HG02763 (cell line): ENCODE results near the gene ARHGAP26.
"Not testable (repeated sequence)": the region's sequence is repeated elsewhere in the genome, so short reads cannot be mapped to it uniquely, and the experiment has no call there.

Experiments
- ATAC-seq: cut with Tn5 transposase; IDR thresholded peaks from one replicate; pipeline ENCODE4 v1.9.1; 2021; ENCODE audit warnings: mild to moderate bottlenecking, moderate library complexity; ENCODE audit not compliant: unreplicated experiment

The ARHGAP26 gene

DNA sequence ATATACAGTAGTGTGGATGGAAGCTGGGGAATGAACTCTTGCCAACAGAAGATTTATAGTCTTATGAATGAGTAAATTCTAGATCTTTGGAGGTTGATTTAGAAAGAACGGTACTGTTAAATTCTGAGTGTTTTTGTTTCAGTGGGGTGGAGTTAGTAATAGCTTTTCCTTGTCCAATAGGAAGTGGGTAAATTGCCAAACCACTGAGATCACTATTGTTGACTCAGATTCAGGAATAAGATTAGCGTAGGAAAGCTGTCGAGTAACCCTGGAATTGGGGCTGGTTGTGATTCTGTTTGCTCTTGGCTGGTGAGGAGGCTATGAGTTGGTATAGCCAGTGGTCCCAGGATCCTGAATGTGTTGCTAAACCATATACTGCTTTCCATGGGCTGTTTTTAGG is 155.6 kb downstream of the ARHGAP26 start:
- no peak for ATAC-seq

DNA sequence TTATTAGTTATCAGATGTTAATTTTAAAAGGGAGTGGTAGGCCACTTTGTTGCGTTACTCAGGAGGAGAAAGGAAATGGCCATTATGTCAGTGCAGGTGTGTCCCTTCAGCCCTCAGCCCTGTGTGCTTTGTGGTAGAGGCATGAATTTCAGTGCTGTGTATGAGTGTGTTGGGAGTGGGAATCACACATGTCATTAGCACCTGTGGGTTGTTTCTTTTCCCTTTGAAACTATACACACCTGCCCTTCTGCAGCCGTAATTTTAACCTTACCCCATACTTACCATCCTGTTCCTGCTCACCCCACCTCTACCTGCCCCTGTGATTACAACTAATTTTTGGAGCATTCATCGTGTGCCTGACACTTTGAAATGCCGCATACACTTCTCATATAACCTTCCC is 156.4 kb downstream of the ARHGAP26 start:
- no peak for ATAC-seq

DNA sequence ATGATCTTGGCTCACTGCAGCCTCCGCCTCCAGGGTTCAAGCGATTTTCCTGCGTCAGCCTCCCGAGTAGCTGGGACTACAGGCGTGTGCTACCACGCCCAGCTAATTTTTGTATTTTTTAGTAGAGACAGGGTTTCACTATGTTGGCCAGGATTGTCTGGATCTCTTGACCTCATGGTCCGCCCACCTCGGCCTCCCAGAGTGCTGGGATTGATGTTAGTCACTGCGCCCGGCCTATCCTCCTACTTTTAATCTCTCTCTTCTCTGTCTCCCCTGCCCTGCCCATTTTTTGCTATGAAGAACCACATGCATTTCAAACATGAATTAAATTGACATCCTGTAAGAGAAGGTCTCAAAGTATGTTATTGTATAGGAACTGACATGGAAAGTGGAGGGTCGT is 158.8 kb downstream of the ARHGAP26 start:
- ATAC-seq, result not testable (repeated sequence)

DNA sequence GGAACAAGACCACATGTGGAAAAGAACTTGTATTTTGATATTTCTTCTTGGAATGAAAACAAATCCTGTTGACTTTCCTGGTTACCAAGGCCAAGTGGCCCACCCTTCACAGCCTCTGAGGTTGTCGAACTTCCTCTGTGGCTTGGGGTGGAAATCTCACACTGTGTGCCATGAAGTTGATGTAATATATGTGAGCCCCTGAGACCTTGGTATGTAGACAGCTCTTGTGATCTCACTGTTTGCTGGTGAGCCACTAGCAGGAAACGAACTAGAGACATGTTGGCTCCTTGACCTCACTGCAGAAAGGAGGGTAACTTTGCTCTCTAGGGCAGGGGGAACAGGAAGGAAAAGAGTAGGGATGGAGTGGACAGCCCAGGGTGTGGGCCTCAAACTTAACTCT is 159.4 kb downstream of the ARHGAP26 start:
- ATAC-seq, result no peak

DNA sequence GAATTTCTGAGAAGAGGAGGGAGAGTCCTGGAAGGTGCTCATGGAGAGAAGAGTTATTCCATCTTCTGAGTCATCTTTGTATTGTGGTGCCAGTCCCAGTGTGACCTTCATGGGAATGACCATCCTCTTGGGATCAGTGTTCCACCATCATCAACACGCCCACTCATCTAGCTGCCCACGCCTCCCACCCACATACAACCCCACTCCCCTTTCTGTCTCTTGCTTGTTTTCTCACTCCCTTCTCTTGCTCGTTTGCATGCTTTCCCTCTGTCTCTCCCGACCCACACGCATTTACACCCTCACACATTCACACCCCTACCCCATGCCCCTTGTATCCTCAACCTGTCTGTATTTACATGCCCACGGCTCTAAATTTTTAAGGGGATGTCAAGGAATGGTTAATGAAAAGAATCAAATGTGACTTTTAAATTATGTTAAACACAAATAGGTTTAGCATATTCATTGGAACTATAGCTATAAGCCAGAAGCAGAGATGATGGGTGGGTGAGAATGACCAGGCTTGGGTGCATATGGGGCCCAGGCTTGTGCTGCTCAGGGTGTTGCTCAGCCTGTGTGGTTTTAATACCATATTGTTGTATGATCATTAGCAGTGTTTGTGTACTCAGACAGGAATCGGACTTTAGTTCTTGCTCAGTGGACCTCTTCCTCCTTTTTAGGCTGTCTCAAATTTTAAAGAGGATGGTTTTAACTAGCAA is 160.4 kb downstream of the ARHGAP26 start:
- ATAC-seq, result no peak

DNA sequence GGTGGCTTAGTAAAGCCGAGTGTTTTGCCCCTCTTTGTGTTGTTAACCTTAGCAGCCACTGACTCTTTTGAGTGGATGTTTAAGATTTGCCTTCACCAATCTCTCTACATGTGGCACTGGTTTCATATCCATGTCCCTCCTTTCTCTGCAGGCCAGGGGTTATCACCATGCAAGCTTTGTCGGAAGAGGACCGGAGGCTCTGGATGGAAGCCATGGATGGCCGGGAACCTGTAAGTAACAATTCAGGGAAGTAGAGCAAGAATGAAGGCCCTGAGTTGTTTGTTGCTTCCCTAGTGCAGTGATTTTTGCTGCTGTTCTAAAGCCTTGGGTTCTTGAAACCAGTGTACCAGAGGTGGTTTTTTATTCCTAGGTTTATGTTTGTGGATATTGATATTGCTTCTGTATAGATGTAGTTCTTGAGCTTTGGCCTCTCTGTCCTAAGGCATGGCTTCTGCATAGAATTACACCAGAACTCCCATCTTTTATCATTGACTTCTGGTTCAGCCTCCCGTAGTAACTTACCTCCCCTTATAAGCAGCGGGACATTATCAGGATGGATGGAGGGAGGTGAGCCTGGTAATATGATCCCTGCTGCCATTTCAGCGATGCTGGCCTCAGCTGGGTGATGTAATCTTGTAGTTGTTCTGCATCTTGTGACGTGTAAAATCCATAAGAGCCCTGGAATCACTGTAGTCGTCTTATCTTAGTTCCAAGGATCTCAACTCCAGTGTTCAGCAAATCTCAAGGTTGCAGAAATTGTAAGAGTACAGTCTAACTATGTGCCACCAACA is 161.9 kb downstream of the ARHGAP26 start:
- no peak for ATAC-seq

DNA sequence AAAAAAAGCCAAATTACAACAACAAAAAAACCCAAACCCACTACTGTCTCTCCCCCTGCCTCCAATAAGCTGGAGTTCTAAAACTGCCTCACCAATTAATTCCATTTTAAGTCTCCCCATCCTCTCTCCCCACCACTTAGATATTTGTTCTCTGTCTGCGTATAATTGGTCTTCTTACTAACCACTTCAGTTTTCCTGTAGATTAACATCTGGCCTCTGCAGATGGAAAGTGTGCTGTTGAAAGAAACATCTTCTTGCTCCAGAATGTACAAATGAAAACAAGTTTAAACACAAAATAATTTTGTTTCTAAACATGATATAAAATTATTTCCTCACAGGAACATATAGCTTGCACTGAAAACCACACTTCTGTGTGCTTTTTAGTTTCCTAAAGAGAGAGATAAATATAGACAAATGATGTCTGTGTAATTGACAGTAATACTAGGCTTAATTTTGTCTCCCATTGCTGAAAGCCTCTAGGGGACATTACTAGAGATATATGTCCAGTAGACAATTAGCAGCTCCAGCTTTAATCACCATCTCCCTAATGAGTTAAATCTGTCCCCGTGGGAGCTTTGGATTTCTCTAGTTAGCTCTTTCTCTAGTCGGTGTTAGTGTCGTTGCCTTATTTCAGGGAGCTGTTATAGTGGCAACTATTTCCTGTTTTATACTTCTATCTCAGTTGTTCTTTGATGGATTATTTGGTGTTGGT is 164.0 kb downstream of the ARHGAP26 start:
- no peak for ATAC-seq

DNA sequence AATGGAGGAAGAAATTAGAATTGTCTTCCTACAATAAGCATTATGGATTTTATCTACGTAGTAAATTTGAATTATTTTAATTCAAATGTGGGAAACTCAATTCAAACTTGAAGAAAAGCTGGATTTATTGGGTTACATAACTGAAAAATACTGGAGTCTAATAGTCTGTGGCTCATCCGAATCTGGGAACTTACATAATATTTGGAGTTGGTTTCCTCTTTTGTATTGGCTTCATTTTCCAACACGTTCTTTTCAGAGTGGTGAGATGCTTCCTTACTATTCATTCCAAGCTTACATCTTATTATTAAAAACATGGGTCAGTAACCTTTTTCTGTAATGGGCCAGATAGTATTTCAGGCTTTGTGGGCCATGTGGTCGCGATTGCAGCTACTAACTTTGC is 164.8 kb downstream of the ARHGAP26 start:
- no peak for ATAC-seq

DNA sequence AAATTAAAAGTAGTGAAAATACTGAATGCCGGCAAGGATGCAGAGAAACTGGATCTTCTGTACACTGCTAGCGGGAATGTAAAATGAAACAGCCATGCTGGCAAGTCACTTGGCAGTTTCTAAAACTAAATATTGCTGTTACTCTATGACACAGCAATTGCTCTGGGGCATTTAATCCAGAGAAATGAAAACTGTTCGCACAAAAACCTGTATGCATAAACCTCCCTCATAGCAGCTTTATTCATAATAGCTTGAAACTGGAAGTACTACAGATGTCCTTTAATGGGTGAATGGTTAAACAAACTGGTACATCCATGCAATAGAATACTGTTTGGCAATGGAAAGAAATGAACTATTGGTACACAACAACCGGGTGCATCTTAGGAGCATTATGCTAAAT is 167.2 kb downstream of the ARHGAP26 start:
- no peak for ATAC-seq

DNA sequence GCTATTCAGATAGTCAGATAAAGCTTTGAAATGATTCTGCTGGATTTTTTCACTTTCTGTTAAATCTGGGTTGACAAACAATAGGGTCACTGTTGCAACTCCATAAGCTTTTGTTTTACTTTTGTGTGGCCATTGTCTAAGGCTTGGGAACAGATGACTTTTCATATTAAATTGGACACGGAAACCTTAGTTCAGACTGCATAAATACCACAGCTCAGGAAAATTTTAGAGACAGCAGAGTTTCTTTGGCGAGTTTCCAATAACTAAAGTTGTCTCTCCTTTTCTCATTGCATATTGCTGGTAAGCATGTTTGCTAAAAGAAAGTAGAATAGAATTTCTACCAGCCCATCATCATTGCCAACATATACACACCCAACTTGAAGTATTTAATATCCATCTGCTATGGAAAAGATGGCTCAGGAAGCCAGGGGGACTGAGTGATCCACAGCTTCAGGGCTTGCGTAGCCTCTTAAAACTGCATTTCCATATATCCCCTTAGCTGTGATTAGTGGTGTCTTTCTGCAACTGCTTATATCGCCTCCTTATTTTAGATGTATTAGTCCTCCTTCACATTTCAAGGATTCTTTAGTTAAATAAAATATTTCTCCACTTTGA is 168.2 kb downstream of the ARHGAP26 start:
- no peak for ATAC-seq

DNA sequence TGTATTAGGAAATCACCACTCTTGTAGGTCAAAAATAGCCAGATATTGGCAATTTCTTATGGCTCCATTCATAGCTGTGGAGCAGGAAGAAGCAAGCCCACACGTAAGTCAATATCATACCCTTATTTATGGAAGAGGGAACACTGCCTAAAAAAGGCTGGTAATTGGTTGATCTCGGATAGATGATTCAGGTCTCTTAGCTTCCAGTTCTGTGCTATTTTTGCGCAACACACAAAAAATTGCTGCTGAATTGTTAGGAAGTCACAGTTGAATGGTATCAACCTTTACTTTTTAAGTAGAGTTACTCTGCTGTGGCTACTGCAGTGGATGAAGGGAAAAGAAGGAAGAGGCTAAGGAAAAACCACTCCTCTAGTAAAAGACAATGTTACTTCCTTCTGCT is 168.8 kb downstream of the ARHGAP26 start:
- ATAC-seq, result no peak

DNA sequence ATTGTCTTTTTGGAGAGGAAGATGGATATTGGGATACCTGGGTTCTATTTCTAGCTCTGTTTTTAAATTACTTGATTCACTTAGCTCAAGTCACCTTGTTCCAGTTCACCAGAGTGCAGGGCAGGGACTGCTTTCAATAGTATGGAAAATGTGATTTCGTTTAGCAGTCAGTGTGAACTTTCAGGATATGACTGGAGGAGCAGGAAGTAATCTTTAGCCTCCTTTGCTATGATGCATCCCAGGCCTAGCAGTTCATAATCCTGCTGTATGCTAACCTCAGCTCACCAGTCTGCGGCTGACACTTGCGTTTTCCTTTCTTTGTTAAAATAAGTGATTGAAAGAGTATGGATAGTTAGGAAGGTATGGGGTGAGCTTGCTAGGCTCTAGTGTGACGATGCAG is 169.7 kb downstream of the ARHGAP26 start:
- no peak for ATAC-seq

DNA sequence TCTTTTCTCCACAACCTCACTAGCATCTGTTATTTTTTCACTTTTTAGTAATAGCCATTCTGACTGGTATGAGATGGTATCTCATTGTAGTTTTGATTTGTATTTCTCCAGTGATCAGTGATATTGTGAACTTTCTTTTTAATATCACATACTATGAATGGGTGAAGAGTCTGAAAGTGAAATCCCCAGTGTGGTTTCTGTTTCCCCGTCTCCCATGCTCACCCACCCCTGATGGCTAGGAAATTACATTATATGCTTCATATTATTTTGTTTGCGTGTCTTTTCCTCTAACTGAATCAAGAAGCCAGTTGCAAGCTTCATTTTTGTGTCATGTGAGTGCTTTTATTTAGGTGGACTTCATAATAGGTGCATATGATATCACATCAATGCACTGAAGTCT is 171.1 kb downstream of the ARHGAP26 start:
- ATAC-seq, result no peak

DNA sequence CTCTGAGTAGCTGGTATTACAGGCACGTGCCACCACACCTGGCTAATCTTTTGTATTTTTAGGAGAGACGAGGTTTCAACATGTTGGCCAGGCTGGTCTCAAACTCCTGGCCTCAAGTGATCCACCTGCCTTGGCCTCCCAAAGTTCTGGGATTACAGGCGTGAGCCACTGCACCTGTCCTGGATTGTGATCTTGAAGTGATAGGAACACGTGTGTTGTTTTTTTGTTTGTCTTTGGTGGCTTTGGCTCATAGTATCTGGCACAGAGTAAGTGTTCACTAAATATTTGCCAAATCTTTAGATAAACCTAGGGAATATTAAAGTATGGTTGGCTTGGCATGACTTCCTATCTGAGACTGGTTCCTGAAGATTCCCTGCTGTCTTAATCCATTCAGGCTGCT is 172.7 kb downstream of the ARHGAP26 start:
- no peak for ATAC-seq

DNA sequence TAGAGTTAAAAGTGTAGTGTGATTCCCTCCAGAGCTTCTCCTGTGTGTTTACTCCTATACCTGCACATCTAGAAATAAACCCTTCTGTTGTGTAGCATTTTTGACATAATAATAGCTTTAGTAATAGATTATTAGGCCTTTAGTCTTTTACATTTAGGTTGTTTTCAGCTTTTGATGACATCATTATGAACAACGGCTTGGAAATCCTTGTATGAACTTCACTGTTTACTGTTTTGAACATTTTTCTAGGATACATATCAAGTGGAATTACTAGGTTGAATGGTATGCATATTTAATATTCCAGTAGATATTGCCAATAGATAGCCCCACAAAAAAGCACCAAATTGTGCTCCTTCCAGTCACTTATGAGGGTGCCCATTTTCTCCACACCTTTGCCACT is 174.0 kb downstream of the ARHGAP26 start:
- no peak for ATAC-seq

DNA sequence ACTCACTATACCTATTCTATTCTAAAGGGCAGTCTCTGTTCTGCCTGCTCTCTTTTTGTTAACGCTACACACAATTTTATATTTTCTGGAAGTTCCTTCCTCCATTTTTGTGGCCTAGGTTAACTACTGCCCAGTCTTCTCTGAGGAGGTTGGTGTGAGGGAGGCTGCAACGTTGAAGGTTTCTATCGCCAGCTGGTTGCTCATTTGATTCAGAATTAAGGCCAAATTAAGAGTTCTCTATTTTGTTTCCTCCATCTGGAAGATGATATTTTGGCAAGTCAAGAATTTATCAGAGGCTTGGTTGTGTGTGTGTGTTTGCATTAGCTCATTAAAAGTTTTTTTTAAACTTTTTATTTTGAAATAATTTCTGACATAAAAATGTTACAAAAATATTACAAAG is 175.1 kb downstream of the ARHGAP26 start:
- no peak for ATAC-seq

DNA sequence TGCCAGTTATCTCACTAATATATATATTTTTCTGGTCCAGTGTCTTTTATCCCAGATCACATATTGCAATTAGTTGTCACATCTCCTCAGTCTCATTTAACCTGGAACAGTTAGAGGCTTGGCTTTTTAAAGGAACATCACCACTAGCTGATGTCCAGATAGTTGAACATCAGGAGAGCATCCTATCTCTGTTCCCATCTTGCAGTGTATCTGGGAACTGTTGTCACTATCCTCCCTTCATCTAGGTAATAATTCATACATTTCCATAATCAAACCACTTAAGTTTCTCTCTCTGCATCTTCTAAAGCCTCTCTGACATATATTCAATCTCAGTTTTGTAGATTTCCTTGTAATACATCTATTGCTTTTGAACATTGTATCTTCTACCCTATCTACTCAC is 175.7 kb downstream of the ARHGAP26 start:
- ATAC-seq, result no peak

DNA sequence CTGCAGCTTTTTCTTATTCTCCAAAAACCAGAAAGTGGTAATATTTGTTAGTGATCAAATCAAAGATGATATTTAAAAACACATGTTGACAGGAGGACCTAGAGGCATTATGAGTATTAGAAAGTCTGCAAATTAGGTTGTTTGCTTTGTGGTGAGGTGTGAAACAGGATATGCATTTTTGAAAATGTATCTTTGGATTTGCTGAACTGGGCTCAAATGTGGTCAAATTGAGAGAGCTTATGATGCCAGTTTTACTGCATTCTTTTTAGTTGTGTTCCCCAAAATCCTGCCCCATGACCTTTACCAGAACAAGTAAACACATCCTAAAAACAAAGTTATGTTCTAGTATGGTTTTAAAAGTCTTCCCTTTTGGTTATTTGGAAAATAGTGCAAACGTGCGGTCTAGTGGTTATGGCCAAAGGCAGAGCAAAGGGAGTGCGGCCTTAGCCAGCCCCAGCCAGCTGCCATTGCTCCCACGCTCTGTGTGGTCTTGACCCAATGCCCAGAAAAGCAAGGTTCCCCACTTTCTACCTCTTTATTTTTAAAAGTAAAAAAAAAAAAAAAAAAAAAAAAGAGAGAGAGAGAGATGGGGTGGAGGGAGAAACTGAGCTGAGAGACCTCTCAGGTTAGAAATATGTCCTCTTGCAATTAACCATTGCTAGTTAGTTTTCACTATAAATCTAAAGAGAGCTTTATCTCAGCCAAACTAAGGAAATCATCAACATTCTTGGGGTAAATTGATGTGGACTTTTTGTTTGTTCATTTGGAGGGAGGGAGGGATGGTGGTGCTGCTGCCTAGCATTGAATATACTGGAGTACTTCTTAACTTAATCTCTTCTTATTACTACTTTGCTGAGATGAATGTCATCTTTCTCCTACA is 176.6 kb downstream of the ARHGAP26 start:
- no peak for ATAC-seq

DNA sequence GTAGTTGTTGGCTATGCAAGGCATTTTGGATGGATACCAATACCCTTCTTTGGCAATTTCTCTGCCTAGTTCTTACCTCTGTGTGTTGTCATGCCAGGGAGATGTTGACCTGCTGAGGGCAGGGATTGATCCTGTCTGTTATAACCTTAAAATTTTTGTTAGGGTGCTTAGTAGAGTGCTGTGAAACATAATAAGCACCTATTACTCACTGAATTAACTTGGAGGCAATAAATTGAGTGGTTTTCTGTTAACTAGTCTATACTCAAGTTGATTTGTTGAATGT is 177.2 kb downstream of the ARHGAP26 start:
- ATAC-seq, result no peak

DNA sequence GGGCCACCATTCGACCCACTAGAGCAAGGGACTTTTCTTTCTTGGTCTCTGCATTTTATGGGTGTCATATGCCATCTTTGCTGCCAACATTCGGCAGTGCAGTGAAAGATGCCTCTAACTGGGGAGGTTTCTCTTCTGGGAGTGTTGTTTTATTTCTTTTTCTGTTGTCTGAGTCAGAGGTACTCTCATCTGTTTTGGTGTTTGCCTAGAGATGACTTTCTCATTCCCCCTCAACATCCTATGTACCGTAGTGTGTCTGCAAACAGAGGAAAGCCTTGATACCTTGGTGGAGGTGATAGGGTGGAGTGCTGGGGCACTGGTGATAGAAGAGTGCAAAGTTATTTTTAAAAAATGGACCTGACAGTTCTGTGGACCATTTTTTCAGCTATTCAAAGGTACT is 182.1 kb downstream of the ARHGAP26 start:
- no peak for ATAC-seq

DNA sequence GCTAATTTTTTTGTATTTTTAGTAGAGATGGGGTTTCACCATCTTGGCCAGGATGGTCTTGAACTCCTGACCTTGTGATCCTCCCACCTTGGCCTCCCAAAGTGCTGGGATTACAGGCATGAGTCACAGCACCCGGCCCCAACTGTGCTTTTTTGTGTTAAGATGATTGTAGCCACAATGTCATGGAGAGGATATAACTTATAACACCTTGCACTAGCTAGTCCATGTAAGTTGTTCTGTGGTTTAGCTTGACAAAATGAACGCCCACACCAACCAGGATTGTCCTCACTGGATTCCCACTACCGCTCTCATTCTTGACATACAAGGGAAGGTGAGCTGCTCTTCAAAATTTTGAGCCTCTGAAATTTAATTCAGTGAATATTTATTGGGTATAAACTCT is 182.7 kb downstream of the ARHGAP26 start:
- ATAC-seq, result not testable (repeated sequence)
